ENCODE measurements around the gene SETD4. TPM values are rescaled to one million over a fixed set of nuclear protein-coding genes. Genes with fewer than 3 reads are reported as not detected.
A peak's percentile ranks its signal among the peaks of the same experiment; 100 is the strongest.
"Not testable (repeated sequence)": the region's sequence is repeated elsewhere in the genome, so short reads cannot be mapped to it uniquely, and the experiment has no call there.

Gene SETD4, protein sequence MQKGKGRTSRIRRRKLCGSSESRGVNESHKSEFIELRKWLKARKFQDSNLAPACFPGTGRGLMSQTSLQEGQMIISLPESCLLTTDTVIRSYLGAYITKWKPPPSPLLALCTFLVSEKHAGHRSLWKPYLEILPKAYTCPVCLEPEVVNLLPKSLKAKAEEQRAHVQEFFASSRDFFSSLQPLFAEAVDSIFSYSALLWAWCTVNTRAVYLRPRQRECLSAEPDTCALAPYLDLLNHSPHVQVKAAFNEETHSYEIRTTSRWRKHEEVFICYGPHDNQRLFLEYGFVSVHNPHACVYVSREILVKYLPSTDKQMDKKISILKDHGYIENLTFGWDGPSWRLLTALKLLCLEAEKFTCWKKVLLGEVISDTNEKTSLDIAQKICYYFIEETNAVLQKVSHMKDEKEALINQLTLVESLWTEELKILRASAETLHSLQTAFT
- total RNA-seq = 5.8 TPM

DNA sequence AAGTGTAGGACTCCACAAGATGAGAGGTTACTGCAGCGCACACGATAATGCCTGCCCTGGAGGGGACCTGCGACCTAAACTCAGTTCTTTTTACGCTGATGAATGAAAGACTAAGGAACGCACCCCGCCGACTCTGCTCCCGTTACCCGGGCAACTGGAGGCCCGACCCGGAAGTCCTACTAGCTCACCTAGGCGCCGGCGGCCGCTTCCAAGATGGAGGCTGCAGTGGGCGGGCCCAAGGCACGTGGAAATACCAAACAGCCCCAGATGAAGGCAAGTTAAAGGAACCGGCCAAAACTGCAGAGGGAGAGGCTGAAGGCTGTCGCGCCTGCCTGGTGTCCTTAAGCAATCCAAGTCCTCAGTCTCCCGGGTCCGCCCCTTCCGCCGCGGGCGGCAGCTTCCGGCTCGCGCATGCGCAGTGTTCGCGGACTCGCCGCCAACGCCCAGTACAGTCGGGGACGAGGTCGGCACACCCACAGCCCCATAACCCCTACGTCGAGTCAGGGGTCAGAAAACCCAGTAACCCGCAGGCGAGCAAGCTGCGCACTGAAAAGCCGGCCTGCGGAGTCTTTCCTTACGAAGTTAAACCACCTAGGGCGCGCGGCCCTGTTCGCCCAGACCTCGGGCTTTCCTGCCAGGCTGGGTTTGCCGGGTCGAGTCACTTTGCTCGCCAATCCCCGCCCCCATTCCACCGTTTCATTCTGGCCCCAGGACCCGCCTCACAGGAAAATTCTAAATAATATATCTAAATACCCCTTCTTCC is at the start of gene SETD4:
Gene SETD4, minus strand, starts transcription at position 368 of the 763 bp plus-strand sequence. CDS start 1,638 bp downstream, outside the sequence.
- DNase-seq (ENCODE audit: low spot score) (peak; percentile 96), ATAC-seq (peak; percentile 90)

DNA sequence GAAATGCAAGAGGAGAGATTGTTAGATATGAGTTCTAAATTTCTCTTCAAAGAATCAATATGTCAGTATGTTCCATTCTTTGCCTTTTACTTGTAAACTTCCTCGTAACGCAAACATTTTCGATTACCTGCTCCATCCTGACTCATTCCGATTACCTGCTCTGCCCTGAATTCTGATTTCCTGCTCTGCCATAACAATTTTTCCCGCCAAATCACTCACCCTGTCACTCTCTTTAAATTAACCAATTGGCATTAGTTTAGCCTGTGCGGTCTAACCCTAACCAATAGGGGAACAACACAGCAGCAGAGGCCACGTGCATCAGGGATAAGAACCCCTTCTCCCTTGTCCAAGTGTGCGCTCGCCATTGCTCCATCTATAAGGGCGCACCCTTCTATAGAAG is 49.5 kb upstream of the SETD4 start:
- DNase-seq (ENCODE audit: low spot score) (no peak), ATAC-seq (no peak)

DNA sequence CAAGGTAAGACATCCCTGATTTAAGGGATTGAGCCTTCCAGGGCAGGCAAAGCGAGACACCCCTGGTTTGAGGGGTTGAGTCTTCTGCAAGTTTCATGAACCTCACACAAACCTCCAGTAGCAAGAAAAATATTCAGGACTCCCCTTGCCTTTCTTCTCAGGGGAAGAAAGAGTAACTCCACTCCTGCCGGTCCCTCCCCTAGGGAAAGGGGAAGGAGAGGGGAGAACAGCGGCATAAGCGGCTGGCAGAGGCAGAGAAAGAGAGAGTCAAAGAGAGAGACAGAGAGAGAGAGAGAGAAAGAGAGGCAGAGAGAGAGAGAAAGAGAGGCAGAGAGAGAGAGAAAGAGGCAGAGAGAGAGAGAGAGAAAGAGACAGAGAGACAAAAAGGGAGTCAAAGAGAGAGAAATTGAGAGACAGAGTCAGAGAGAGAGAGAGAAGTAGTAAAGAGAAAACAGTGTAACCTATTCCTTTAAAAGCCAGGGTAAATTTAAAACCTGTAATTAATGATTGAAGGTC is 45.1 kb upstream of the SETD4 start:
- no peak for ATAC-seq
- no peak for DNase-seq (ENCODE audit: low spot score)

DNA sequence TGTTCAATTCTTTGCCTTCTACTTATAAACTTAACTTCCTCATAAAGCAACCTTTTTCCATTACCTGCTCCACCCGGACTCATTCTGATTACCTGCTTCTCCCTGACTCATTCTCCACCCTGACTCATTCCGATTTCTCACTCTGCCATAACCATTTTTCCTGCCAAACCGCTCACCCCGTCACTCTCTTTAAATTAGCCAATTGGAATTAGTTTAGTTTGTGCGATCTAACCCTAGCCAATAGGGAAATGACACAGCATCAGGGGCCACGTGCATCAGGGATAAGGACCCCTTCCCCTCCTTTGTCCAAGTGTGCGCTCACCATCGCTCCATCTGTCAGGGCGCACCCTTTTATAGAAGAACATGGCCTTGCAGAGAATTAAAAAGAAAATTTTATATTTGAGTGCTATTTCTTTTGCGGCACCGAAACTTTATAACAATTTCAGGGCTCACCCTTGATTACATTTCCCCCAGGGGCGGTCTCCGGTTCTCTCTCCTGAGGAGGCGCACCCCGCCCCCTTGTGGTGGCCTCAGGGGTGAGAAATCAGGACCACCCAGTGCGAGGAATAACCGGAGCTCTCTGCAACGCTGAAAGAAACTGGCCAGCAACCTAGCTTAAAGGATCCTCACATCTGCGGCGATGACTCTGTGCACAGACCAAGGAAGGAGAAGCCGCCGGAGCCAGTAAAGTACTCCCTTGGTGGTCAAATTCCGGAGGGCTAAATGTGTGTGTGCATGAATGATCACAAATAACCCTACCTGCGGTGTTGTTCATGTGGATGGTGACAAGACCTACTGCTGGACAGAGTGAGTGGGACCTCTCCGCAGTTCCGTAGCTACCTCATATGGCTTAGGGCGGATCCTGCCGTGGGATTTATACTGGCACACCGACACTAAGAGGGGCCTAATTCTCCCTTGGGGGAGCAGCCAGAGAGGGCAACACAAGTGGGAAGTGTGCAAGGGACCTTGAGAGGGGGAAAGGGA is 44.3 kb upstream of the SETD4 start:
- DNase-seq (ENCODE audit: low spot score) (no peak), ATAC-seq (peak; percentile 75)

DNA sequence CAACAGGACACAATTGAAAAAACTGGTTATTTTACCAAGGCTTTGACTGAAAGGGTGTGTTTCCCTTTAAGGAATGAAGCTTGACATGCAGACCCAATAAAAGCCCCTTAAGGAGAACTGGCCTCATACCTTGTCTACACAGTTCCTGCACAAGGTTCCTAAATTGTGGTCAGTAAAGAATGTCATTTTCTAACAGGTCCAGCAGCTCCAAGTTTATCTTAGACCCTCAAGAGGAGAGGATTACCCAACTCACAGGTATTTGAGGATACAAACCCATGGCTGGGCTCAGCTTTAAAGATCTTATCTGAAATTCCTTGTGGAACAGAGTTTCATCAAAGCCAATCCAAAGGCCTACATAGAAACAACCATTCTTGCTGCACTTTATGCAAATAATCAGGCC is 43.1 kb upstream of the SETD4 start:
- no peak for DNase-seq (ENCODE audit: low spot score)
- no peak for ATAC-seq

DNA sequence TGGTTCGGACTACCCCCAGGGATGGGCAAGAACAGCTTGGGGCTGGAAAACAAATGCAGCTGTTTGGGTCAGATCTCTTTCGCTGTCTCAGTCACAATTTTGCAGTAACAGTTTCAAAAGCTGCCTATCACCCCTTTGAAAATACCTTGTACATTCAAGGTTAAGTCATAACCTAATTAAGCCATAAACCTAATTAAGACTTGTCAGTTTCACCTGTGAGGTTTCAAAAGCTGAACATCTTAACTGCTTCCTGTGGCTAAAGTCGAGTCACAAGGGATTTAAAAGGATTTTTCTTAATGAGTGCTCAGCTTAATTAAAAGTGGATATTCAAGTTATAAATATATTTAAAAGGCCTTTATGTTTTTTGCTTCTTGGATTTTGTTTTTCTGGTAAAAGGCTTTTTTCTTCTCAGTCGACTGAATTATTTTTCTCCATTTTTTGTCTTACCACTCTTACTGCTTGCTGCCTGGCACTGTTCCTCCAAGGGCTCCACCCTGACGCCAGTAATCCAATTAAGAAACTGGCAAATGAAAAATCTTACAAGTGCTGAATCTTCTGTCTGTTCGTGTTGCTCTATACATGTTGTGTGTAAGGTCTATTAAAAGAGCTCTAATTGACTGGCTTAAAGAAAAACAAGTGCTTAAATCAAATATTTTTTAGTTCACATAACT is 40.8 kb upstream of the SETD4 start:
- DNase-seq (ENCODE audit: low spot score) (no peak), ATAC-seq (no peak)

DNA sequence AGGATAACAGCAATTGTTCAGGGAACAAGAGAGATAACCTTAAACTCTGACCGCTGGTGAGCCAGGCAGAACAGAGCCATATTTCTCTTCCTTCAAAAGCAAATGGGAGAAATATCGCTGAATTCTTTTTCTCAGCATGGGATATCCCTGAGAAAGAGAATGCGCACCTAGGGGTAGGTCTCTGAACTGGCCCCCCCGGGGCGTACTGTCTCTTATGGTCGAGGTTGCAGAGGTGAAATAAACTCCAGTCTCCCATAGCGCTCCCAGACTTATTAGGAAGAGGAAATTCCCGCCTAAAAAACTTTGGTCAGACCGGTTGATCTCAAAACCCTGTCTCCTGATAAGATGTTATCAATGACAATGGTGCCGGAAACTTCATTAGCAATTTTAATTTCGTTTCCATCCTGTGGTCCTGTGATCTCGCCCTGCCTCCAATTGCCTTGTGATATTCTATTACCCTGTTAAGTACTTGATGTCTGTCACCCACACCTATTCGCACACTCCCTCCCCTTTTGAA is 39.4 kb upstream of the SETD4 start:
- DNase-seq (ENCODE audit: low spot score); ATAC-seq: not testable (repeated sequence)

DNA sequence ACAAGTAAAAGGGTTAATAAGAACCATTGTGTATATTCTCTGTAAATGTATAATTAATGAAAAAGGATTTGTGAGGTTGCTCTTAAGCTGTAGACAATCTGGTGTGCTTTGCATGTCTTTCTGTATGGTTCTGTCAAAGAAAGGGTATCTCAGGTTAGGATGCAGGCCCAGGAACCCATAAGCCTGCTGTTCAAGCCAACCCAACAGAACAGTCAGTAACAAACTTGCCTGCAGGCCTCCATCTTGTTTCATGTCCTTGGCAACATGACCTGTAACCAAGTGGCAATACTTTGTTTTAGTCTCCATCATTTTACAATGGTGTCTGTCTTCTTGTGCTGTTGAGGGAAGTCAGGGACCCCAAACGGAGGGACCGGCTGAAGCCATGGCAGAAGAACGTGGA is 38.7 kb upstream of the SETD4 start:
- DNase-seq (ENCODE audit: low spot score) (no peak), ATAC-seq (no peak)

DNA sequence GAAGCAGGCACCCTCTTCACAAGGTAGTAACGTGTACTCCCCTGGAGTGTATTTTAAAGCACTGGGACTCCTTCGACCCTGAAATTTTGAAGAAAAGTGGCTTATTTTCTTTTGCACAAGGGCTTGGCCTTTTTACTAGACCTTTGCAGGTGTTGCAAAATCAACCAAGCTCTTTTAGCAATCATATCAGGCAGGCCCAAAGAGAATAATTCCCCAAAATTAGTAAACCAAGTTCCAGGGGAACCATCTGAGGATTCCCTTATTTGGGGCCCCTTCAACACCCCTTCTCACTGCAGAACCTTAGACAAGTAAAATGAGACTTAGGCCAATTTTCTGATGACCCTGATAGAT is 37.8 kb upstream of the SETD4 start:
- DNase-seq (ENCODE audit: low spot score) = no peak
- no peak for ATAC-seq

DNA sequence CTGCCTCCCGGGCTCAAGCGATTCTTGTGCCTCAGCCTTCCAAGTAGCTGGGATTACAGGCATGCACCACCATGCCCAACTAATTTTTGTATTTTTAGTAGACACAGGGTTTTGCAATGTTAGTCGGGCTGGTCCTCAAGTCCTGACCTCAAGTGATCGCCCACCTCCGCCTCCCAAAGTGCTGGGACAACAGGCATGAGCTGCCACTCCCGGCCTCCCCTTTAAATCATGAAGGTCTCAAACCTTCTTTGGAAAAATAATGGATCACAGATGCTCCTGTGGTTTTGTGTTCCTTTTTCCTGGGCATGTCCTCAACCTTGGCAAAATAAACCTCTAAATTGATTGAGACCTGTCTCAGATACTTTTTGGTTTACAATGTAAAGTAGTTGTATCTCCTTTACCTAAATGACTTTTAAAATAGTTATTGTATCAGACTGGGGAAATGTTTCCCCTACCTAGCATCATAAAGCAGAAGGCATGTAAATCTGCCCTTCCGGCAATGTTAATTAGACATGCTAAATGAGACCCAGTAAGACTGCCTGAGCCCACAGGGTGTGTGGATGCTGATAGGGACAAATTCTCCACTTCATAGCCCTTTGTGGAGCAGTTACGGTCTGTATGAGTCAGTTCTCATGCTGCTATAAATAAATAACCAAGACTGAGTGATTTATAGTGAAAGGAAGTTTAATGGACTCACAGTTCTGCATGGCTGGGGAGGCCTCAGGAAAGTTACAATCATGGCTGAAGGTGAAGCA is 37.3 kb upstream of the SETD4 start:
- ATAC-seq = no peak
- DNase-seq (ENCODE audit: low spot score) = no peak

DNA sequence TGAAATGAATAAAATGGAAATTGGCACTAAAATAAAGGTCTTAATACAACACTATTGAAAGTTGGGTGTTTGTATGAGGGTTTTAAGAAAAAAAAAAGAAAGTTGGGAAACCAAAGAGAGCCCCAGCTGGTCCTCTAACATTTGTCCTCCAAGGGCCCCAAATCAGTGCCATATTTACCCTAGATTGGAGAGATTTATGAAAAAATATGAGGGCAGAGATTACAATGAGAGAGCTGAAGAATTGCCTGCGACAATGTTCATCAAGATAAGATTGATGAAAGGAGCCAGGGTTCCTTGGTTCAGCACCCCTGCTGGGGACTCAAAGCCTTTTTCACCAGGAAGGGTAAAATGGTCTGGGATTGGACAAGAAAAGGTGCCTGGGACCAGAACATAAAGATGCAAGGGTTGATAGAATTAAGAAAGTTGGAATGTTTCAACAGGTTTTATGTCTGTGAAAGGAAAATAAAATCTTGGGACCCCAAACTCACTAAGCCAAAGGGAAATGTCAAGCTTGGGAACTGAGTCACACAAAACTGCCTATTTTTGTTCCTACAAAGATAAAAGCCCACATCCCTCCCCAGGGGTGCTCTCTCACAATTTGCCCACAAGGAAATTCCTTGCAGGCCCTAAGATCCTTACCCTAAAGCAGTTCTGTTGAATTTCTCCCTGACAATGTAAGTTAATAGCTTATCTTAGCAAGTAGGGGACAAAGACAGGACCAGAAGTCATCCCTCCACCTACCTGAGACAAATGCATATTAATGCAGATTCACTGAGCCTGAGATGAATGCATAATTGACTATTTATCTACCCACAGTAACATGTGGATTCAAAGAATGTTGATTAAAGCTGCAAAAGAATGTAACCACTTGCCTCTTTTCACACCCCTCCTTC is 36.3 kb upstream of the SETD4 start:
- ATAC-seq (no peak), DNase-seq (ENCODE audit: low spot score) (no peak)

DNA sequence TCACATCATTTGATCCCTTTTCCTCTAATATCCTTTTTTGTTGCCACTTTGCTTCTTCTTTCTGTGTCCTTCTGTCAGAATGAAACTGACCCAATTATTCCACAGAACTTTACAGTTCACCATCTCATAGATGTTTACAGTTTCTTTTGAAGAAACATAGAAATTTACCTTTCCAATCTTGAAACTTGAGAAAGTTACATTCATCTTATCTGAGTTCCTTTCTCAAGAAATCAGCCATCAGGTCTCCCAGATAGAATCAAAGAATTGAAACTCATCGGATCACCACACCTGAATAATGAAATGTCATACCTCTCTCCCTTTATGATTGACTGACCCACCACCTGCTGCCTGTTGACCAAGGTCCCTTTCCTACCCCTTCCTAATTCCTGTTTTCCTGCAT is 33.2 kb upstream of the SETD4 start:
- ATAC-seq = no peak

DNA sequence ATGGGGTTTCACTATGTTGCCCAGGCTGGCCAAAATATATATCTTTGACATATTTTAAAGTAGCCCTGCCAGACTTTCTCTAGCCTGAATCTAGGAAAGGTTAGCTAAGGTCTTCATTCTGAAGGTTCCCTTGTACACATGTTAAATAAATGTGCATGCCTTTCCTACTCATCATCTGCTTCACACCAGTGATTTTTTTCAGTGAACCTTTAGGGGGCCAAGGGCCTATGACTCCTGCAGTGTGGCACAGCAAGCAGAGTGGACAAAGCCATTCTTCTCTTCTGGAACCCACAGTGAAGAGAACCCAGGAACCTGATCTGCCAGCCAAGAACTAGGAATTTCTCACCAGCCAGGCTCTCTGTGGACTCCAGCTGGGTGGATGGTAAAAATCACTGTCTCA is 32.4 kb upstream of the SETD4 start:
- ATAC-seq (no peak), DNase-seq (ENCODE audit: low spot score) (no peak)

More for the DNA sequence above, 33.2 kb upstream of the SETD4 start:
- DNase-seq (ENCODE audit: low spot score) = no peak

DNA sequence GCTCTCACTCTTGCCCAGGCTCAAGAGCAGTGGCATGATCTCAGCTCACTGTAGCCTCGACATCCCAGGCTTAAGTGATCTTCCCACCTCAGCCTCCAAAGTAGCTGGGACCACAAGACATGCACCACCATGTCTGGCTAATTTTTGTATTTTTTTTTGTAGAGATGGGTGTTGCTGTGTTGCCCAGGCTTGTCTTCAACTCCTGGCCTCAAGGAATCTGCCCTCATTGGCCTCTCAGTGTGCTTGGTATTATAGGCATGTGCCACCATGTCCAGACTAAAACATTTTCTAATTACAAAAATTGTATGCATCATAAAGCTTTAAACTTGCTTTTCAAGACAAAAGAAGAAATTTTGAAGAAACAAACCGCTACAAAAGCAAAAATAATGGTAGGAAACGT is 29.6 kb upstream of the SETD4 start:
- ATAC-seq = no peak
- no peak for DNase-seq (ENCODE audit: low spot score)

DNA sequence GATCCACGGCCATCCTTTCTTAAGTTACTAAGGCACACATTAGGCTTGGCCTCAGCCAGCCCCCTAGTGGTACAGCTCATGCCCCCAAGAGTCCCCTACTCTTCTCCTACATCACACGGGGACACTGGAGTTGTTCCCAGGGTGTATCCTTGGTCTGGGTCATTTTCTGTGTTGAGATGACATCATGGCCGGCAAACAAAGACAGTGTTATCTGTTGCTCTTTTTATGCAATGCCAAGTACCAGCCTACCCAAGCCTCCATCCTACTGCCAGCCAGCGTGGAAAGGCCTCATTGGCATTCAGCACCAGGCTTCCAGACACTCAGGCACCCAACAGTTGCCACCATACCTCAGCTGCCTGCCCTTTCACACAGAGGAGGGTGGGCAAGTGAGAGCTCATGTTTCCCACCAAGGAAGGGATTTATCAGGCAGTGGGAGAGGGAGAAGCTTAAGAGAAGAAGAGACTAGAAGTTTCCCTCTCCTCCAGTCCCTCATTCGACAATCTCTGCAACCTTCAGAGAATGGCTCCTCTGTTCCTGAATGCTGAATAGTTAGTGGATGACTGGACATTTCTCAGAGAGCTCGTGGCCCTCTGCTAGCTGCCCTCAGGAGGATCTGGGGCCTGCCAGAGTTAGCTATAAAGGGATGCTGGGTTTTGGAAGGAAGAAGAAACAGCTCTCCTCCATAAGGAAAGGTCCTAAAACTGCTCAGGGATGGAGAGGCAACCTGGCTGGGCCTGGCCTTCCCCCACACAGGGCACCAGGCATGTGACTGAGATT is 27.2 kb upstream of the SETD4 start:
- no peak for DNase-seq (ENCODE audit: low spot score)
- peak; percentile 55 for ATAC-seq

DNA sequence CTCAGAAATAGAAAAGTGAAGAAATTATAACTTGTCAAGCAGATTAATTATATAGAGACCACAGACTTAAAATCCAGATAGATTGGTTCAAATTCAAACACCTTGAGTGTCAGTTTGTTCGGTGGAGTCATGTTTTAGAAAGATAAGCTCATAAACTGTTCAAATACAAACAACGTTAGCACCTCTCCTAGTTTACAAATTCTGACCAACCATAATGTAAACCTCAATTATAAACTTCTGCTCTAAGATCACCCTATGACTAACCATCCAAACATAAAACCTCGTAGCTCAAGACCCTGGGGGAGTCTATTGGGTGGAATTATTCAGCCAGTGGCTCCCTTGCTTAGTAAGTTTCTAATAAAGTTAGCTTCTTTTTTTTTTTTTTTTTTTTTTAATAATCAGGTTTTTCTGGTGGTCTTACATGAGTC is 21.9 kb upstream of the SETD4 start:
- DNase-seq (ENCODE audit: low spot score) (no peak), ATAC-seq (no peak)

DNA sequence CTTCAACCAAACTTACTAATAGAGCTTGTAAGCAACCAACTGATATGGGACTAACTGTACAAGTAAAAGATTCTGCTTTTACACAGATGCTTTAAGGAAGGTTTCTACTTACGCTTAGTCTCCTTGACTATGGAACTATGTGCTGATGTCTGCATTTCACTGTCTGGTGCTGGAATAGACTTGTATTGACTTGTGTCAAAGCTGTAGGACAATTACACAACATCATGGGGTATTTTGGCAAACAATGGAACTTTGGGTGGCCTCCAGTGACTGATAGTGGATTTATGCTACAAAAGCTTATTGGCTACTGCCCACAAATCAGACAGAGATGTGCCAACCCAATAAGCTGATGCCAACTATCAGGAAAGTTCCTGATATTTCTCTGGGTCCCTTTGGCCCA is 20.1 kb upstream of the SETD4 start:
- peak; percentile 74 for ATAC-seq
- DNase-seq (ENCODE audit: low spot score) = peak; percentile 86
